Measurements from ENCODE around the gene APOBEC2.

Gene APOBEC2

DNA sequence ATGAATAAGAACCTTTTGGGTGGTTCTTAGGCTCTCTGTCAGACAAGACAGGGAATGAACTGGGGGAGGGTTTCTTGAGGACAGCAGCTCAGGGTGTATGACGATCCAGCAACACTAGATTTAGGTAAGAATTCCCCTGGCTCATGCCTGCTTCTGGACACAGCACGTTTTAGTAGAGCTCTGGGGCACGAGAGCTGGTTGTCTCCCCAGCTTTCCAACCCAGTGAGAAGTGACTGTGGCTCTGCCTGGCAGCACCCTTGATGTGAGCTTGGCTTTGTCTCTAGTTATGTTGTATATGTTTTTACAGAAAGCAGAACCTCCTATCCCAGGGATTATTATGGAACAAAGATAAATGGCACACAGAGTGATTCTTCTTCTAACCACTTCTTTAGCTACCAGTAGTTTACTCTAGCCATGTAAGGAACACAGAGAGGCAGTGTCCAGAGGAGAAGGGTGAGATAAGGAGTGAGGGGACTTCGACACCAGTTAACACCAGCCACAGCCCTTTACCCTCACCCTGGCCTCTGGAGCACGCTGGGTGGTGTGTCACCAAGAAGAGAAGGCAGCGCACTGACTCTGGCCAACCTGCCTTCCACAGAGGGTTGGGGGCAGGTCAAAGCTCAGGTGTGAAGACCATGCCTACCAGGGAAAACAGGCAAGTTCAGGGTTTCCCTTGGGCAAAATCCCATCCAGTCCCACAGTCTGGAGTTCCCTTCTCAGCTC lies 3.9 kb downstream of the APOBEC2 start:
- TF ChIP-seq, protein P1, sequence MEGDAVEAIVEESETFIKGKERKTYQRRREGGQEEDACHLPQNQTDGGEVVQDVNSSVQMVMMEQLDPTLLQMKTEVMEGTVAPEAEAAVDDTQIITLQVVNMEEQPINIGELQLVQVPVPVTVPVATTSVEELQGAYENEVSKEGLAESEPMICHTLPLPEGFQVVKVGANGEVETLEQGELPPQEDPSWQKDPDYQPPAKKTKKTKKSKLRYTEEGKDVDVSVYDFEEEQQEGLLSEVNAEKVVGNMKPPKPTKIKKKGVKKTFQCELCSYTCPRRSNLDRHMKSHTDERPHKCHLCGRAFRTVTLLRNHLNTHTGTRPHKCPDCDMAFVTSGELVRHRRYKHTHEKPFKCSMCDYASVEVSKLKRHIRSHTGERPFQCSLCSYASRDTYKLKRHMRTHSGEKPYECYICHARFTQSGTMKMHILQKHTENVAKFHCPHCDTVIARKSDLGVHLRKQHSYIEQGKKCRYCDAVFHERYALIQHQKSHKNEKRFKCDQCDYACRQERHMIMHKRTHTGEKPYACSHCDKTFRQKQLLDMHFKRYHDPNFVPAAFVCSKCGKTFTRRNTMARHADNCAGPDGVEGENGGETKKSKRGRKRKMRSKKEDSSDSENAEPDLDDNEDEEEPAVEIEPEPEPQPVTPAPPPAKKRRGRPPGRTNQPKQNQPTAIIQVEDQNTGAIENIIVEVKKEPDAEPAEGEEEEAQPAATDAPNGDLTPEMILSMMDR (IDR thresholded peaks at IDR 0.05), result no peak

GRCh38 chr6:41058783-41059181 lies 5.8 kb downstream of the APOBEC2 start:
- TF ChIP-seq, protein P1 (IDR thresholded peaks at IDR 0.05), result no peak
- Histone ChIP-seq H3K4me1 (ENCODE audit: control insufficient read depth in 1 of 2, insufficient read depth in 1 of 2, low read depth in 1 of 2, low read length in 1 of 2) (no peaks in the 10 kb centered on the region), H3K4me3 (ENCODE audit: low read depth in 1 of 2, low read length in 1 of 2) (no peak overlapping the region), H3K27me3 (no peaks in the 10 kb centered on the region), H3K27ac (no peak overlapping the region), H3K9me3 (no peaks in the 10 kb centered on the region), H3K36me3 (peaks cover 22% of the 10 kb centered on the region)

More for the DNA sequence above, 3.9 kb downstream of the APOBEC2 start:
- Histone ChIP-seq H3K4me1 (ENCODE audit: control insufficient read depth in 1 of 2, insufficient read depth in 1 of 2, low read depth in 1 of 2, low read length in 1 of 2) (peaks cover 4 to 6% of the 10 kb centered on the region in 2 experiments), H3K27me3 (no peaks in the 10 kb centered on the region), H3K27ac (no peak overlapping the region), H3K36me3 (peaks cover 9% of the 10 kb centered on the region), H3K4me3 (ENCODE audit: low read depth in 1 of 2, low read length in 1 of 2) (no peak overlapping the region), H3K9me3 (no peaks in the 10 kb centered on the region)

GRCh38 chr6:41059556-41059955 lies 6.6 kb downstream of the APOBEC2 start:
- no peaks in the 10 kb centered on the region for H3K4me1 ChIP-seq (ENCODE audit: control insufficient read depth in 1 of 2, insufficient read depth in 1 of 2, low read depth in 1 of 2, low read length in 1 of 2)
- peaks cover 30% of the 10 kb centered on the region for H3K36me3 ChIP-seq
- TF ChIP-seq, protein P1 (IDR thresholded peaks at IDR 0.05), result no peak
- H3K27me3 ChIP-seq, result no peaks in the 10 kb centered on the region
- no peaks in the 10 kb centered on the region for H3K9me3 ChIP-seq
- no peak overlapping the region for H3K4me3 ChIP-seq (ENCODE audit: low read depth in 1 of 2, low read length in 1 of 2)
- H3K27ac ChIP-seq, result no peak overlapping the region

GRCh38 chr6:41061196-41061726 lies 8.3 kb downstream of the APOBEC2 start:
- H3K36me3 ChIP-seq, result peaks cover 33% of the 10 kb centered on the region
- no peaks in the 10 kb centered on the region for H3K9me3 ChIP-seq
- no peaks in the 10 kb centered on the region for H3K4me1 ChIP-seq (ENCODE audit: control insufficient read depth in 1 of 2, insufficient read depth in 1 of 2, low read depth in 1 of 2, low read length in 1 of 2)
- H3K4me3 ChIP-seq (ENCODE audit: low read depth in 1 of 2, low read length in 1 of 2), result no peak overlapping the region
- no peaks in the 10 kb centered on the region for H3K27me3 ChIP-seq
- TF ChIP-seq, protein P1 (IDR thresholded peaks at IDR 0.05), result no peak
- no peak overlapping the region for H3K27ac ChIP-seq

GRCh38 chr6:41062056-41062455 lies 9.1 kb downstream of the APOBEC2 start:
- H3K4me1 ChIP-seq (ENCODE audit: control insufficient read depth in 1 of 2, insufficient read depth in 1 of 2, low read depth in 1 of 2, low read length in 1 of 2), result no peaks in the 10 kb centered on the region
- peaks cover 34% of the 10 kb centered on the region for H3K36me3 ChIP-seq
- no peak overlapping the region for H3K4me3 ChIP-seq (ENCODE audit: low read depth in 1 of 2, low read length in 1 of 2)
- H3K27ac ChIP-seq, result no peak overlapping the region
- TF ChIP-seq, protein P1 (IDR thresholded peaks at IDR 0.05), result no peak
- no peaks in the 10 kb centered on the region for H3K9me3 ChIP-seq
- no peaks in the 10 kb centered on the region for H3K27me3 ChIP-seq
